AG09309 (cell line): ENCODE measurements around the gene ACIN1.

ENCODE experiments used
- DNase-seq: peaks from one replicate; pipeline ENCODE4 v3.0.0-alpha.2; 2010; ENCODE audit warnings: low read depth
- H3K4me3 ChIP-seq: 2 replicates; pipeline ENCODE4 v1.5.1; 2011; ENCODE audit warnings: mild to moderate bottlenecking, low read depth, low read length, moderate library complexity; ENCODE audit not compliant: control insufficient read depth
- TF ChIP-seq, protein P1 (sequence below): IDR thresholded peaks from 2 replicates; pipeline ENCODE4 v1.5.1; 2011; ENCODE audit warnings: mild to moderate bottlenecking, low read depth, low read length, inconsistent platforms; ENCODE audit not compliant: insufficient read depth, control insufficient read depth; ENCODE audit errors: missing control alignments

The ACIN1 gene

DNA sequence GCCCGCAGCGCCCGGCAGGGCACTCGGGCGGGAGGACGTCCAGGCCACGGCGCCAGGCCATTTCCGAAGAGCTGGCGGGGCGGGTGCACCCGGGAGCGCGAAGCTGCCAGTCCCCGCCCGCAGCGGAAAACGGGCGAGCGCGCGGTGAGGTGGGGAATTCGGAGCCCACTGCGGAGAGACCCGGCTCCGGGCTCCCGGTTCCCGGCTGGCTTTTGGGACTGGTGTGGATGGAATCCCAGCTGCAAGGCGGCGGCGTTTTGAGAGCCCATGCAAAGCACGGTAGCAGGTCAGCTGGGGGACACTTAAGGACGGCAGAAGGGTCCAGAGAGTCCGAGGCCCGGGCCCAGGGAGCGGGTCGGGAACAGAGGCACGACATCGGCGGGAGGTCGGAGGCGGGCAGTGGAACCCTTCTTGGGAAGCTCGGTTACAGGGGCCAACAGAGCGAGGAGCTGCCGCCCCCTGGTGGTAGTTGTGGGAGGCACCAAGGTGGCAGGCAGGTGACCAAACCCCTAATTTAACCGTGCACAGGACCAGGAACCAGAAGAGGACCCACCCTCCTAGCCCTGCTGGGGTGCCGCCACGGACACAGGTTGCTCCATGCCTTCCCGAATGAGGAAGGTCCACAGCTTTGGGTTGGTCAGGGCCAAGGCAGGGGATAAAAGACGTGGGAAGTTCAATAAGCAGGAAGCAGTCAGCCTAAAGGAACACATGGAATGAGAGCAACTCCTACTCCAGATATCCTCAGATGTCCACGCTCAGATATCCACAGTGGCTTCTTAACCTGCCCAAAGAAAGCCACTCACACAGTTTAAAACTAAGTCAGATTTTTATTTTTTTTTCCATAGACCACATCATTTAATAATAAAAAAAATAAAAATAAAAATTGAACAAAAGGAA is 36.9 kb downstream of the ACIN1 start:
- H3K4me3 ChIP-seq, result peak overlapping the region; percentile 38
- TF ChIP-seq, protein P1, sequence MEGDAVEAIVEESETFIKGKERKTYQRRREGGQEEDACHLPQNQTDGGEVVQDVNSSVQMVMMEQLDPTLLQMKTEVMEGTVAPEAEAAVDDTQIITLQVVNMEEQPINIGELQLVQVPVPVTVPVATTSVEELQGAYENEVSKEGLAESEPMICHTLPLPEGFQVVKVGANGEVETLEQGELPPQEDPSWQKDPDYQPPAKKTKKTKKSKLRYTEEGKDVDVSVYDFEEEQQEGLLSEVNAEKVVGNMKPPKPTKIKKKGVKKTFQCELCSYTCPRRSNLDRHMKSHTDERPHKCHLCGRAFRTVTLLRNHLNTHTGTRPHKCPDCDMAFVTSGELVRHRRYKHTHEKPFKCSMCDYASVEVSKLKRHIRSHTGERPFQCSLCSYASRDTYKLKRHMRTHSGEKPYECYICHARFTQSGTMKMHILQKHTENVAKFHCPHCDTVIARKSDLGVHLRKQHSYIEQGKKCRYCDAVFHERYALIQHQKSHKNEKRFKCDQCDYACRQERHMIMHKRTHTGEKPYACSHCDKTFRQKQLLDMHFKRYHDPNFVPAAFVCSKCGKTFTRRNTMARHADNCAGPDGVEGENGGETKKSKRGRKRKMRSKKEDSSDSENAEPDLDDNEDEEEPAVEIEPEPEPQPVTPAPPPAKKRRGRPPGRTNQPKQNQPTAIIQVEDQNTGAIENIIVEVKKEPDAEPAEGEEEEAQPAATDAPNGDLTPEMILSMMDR, result peak; percentile 94
- DNase-seq, result no peak

- TF ChIP-seq, protein P1, result no peak
- H3K4me3 ChIP-seq, result peak within 1 kb of the TSS; percentile 38
- no peak for DNase-seq
Measured at GRCh38 chr14:23056956-23057756, 37.8 kb downstream of the ACIN1 start, which contains the start of gene CDH24. Gene CDH24 (minus strand): TSS chr14:23057520. CDS start chr14:23055733, 1,787 bp downstream.

- DNase-seq, result no peak
- H3K4me3 ChIP-seq, result peak overlapping the region; percentile 36
- TF ChIP-seq, protein P1, result peak; percentile 90
Measured at GRCh38 chr14:23056145-23056955, 38.6 kb downstream of the ACIN1 start.

GRCh38 chr14:23055621-23056144 is 39.3 kb downstream of the ACIN1 start:
- TF ChIP-seq, protein P1, result no peak
- DNase-seq, result no peak
- H3K4me3 ChIP-seq, result no peak overlapping the region

DNA sequence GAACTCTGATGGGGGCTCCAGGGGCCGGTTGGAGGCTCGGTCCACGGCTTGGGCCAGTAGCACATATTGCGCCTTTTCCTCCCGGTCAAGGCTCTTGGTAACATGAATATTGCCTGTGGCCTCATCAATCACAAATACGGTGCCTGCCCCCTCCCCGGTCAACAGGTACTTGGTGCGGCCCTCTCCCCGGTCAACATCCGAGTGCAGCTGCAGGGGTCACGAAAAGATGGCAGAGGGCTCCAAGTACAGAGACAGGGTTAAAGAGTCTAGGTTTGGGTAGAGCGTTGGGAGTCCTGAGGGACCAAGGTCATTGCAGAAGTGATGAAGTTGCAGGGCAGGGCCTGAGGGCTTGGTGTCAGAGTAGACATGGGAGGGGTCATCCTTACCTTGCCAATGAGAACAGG is 39.8 kb downstream of the ACIN1 start:
- H3K4me3 ChIP-seq, result no peak overlapping the region
- no peak for DNase-seq
- TF ChIP-seq, protein P1, result no peak
